ENCODE results near the gene TTPAL.

TTPAL gene

GRCh38 chr20:44455126-44455525, 20.5 kb upstream of the TTPAL start:
- H3K9me3 ChIP-seq (ENCODE audit: control insufficient read depth, low read length): no peaks in the 10 kb centered on the region
- no peak overlapping the region for H3K4me2 ChIP-seq (ENCODE audit: low read length)
- no peaks in the 10 kb centered on the region for H3K79me2 ChIP-seq
- no peak overlapping the region for H3K4me3 ChIP-seq (ENCODE audit: low read depth, low read length)
- H3K27ac ChIP-seq: no peak overlapping the region
- no peaks in the 10 kb centered on the region for H3K36me3 ChIP-seq (ENCODE audit: control insufficient read depth, insufficient read depth, low read length)
- no peaks in the 10 kb centered on the region for H3K27me3 ChIP-seq (ENCODE audit: control insufficient read depth, insufficient read depth, low read length)
- H2AFZ ChIP-seq: no peak overlapping the region
- no peak overlapping the region for H3K9ac ChIP-seq
- no peak for TF ChIP-seq CTCF (IDR thresholded peaks at IDR 0.05)
- H3K4me1 ChIP-seq: no peaks in the 10 kb centered on the region

DNA sequence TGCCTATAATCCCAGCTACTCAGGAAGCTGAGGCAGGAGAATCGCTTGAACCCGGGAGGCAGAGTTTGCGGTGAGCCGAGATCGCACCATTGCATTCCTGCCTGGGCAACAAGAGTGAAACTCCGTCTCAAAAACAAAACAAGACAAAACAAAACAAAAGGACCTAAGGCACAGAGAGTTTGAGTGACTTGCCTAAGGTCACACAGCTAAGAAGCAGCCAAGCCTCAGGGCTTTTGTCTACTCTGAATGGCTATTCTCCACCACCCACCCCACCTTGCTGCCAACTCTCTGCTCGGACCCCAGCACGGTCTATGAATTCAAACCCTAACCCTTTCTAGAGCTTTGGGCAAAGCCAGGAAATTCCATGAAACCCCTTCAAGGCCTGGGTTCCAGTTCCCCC, 19.1 kb upstream of the TTPAL start:
- Histone ChIP-seq H2AFZ (no peak overlapping the region), H3K4me3 (ENCODE audit: low read depth, low read length) (no peak overlapping the region), H3K9ac (no peak overlapping the region), H3K27me3 (ENCODE audit: control insufficient read depth, insufficient read depth, low read length) (no peaks in the 10 kb centered on the region), H3K79me2 (no peaks in the 10 kb centered on the region), H3K4me1 (no peaks in the 10 kb centered on the region), H3K27ac (no peak overlapping the region), H3K9me3 (ENCODE audit: control insufficient read depth, low read length) (no peaks in the 10 kb centered on the region), H3K36me3 (ENCODE audit: control insufficient read depth, insufficient read depth, low read length) (no peaks in the 10 kb centered on the region), H3K4me2 (ENCODE audit: low read length) (no peak overlapping the region)
- no peak for TF ChIP-seq CTCF (IDR thresholded peaks at IDR 0.05)

- H3K4me3 ChIP-seq (ENCODE audit: low read depth, low read length): no peak overlapping the region
- no peaks in the 10 kb centered on the region for H3K27me3 ChIP-seq (ENCODE audit: control insufficient read depth, insufficient read depth, low read length)
- H3K36me3 ChIP-seq (ENCODE audit: control insufficient read depth, insufficient read depth, low read length): no peaks in the 10 kb centered on the region
- no peak overlapping the region for H3K27ac ChIP-seq
- H3K4me1 ChIP-seq: no peaks in the 10 kb centered on the region
- H3K9ac ChIP-seq: no peak overlapping the region
- no peaks in the 10 kb centered on the region for H3K9me3 ChIP-seq (ENCODE audit: control insufficient read depth, low read length)
- H2AFZ ChIP-seq: no peak overlapping the region
- TF ChIP-seq CTCF (IDR thresholded peaks at IDR 0.05): no peak
- no peaks in the 10 kb centered on the region for H3K79me2 ChIP-seq
- H3K4me2 ChIP-seq (ENCODE audit: low read length): no peak overlapping the region
Measured at GRCh38 chr20:44457016-44457415, 18.7 kb upstream of the TTPAL start.

DNA sequence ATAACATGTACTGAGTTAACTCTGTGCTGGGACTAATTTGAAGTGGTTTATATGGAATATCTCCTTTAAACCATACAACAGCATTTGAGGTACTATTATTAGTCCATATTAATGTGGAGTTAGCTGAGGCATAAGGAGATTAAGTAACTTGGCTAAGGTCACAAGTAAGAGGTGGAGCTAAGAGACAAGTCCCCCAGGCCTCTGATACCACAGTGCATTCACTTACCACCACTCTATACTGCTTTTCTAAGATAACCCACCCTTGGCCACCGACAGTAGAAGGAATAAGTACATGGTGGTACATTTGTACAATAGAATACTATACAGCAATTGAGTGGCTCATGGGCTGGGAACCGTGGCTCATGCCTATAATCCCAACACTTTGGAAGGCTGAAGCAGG, 16.4 kb upstream of the TTPAL start:
- TF ChIP-seq CTCF (IDR thresholded peaks at IDR 0.05): no peak
- Histone ChIP-seq H3K4me1 (no peaks in the 10 kb centered on the region), H3K27me3 (ENCODE audit: control insufficient read depth, insufficient read depth, low read length) (no peaks in the 10 kb centered on the region), H3K9ac (no peak overlapping the region), H3K79me2 (no peaks in the 10 kb centered on the region), H3K4me2 (ENCODE audit: low read length) (no peak overlapping the region), H3K36me3 (ENCODE audit: control insufficient read depth, insufficient read depth, low read length) (no peaks in the 10 kb centered on the region), H2AFZ (no peak overlapping the region), H3K9me3 (ENCODE audit: control insufficient read depth, low read length) (no peaks in the 10 kb centered on the region), H3K27ac (no peak overlapping the region), H3K4me3 (ENCODE audit: low read depth, low read length) (no peak overlapping the region)

DNA sequence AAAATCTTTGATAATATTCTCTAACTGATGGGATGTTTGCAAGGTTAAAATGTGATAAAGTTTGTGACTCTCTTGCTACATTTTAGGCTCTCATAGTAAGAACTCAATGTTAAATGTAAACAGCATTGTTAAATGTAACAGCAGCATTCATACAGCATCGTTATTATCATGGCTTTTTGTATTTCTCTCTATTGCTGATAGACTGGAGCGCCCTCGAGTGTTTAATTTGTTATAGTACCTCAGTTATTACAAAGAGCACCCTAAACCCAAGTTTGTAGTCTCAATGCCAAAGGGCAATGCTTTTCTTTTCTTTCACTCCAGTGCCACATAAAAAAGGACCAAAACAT, 14.9 kb upstream of the TTPAL start:
- no peaks in the 10 kb centered on the region for H3K9me3 ChIP-seq (ENCODE audit: control insufficient read depth, low read length)
- no peak overlapping the region for H2AFZ ChIP-seq
- TF ChIP-seq CTCF (IDR thresholded peaks at IDR 0.05): peak; percentile 23
- no peaks in the 10 kb centered on the region for H3K79me2 ChIP-seq
- no peak overlapping the region for H3K4me2 ChIP-seq (ENCODE audit: low read length)
- no peak overlapping the region for H3K27ac ChIP-seq
- no peaks in the 10 kb centered on the region for H3K36me3 ChIP-seq (ENCODE audit: control insufficient read depth, insufficient read depth, low read length)
- no peak overlapping the region for H3K4me3 ChIP-seq (ENCODE audit: low read depth, low read length)
- no peaks in the 10 kb centered on the region for H3K27me3 ChIP-seq (ENCODE audit: control insufficient read depth, insufficient read depth, low read length)
- no peak overlapping the region for H3K9ac ChIP-seq
- peaks cover 6% of the 10 kb centered on the region for H3K4me1 ChIP-seq

Measured in parathyroid adenoma (tissue), 2 donors.